Measurements from ENCODE around the gene AKT1S1. TPM values are rescaled to one million over a fixed set of nuclear protein-coding genes. Genes with fewer than 3 reads are reported as not detected.

The AKT1S1 gene
- total RNA-seq, 4 donors from 2014 or later = 14.4 to 24.6 (median 19.7) TPM

GRCh38 chr19:49830766-49831165 lies 46.4 kb downstream of the AKT1S1 start:
- Histone ChIP-seq H3K4me1 (no peaks in the 10 kb centered on the region), H3K27me3 (no peaks in the 10 kb centered on the region), H3K4me3 (no peak overlapping the region), H3K27ac (no peak overlapping the region), H3K36me3 (peaks cover 0 to 92% of the 10 kb centered on the region in 2 donors), H3K9me3 (no peaks in the 10 kb centered on the region)
- ATAC-seq = no peak
- no CpG with 5 or more reads among the region's 12 CpGs for WGBS, 2 donors (ENCODE audit: low coverage in 1 of 2)
- no peak for TF ChIP-seq POLR2AphosphoS5 (IDR thresholded peaks at IDR 0.05)
- no peak for TF ChIP-seq POLR2A (IDR thresholded peaks at IDR 0.05)
- TF ChIP-seq, protein P1, sequence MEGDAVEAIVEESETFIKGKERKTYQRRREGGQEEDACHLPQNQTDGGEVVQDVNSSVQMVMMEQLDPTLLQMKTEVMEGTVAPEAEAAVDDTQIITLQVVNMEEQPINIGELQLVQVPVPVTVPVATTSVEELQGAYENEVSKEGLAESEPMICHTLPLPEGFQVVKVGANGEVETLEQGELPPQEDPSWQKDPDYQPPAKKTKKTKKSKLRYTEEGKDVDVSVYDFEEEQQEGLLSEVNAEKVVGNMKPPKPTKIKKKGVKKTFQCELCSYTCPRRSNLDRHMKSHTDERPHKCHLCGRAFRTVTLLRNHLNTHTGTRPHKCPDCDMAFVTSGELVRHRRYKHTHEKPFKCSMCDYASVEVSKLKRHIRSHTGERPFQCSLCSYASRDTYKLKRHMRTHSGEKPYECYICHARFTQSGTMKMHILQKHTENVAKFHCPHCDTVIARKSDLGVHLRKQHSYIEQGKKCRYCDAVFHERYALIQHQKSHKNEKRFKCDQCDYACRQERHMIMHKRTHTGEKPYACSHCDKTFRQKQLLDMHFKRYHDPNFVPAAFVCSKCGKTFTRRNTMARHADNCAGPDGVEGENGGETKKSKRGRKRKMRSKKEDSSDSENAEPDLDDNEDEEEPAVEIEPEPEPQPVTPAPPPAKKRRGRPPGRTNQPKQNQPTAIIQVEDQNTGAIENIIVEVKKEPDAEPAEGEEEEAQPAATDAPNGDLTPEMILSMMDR (IDR thresholded peaks at IDR 0.05) = no peak
- TF ChIP-seq EP300 (IDR thresholded peaks at IDR 0.05) = no peak

- TF ChIP-seq, protein P1 (IDR thresholded peaks at IDR 0.05) = no peak
- TF ChIP-seq POLR2AphosphoS5 (IDR thresholded peaks at IDR 0.05) = no peak
- no peak for TF ChIP-seq POLR2A (IDR thresholded peaks at IDR 0.05)
- TF ChIP-seq EP300 (IDR thresholded peaks at IDR 0.05) = no peak
- no peaks in the 10 kb centered on the region for H3K27me3 ChIP-seq
- no peak for ATAC-seq
- WGBS, 2 donors (ENCODE audit: low coverage in 1 of 2) = 100% methylated on average over 2 of the region's 18 CpGs; no CpG with 5 or more reads in 1 of the 2 donors
- H3K27ac ChIP-seq = no peak overlapping the region
- H3K36me3 ChIP-seq = peaks cover 0 to 84% of the 10 kb centered on the region in 2 donors
- no peaks in the 10 kb centered on the region for H3K4me1 ChIP-seq
- no peak overlapping the region for H3K4me3 ChIP-seq
- no peaks in the 10 kb centered on the region for H3K9me3 ChIP-seq
Observed at GRCh38 chr19:49829721-49830120, 47.4 kb downstream of the AKT1S1 start.

- no peak for ATAC-seq
- no peak overlapping the region for H3K27ac ChIP-seq
- no peak overlapping the region for H3K4me3 ChIP-seq
- H3K9me3 ChIP-seq = no peaks in the 10 kb centered on the region
- peaks cover 0 to 84% of the 10 kb centered on the region in 2 donors for H3K36me3 ChIP-seq
- 89% methylated on average over 5 of the region's 8 CpGs; no CpG with 5 or more reads in 1 of the 2 donors for WGBS, 2 donors (ENCODE audit: low coverage in 1 of 2)
- no peaks in the 10 kb centered on the region for H3K27me3 ChIP-seq
- no peaks in the 10 kb centered on the region for H3K4me1 ChIP-seq
- TF ChIP-seq, protein P1 (IDR thresholded peaks at IDR 0.05) = no peak
- TF ChIP-seq EP300 (IDR thresholded peaks at IDR 0.05) (no peak), POLR2A (IDR thresholded peaks at IDR 0.05) (no peak), POLR2AphosphoS5 (IDR thresholded peaks at IDR 0.05) (no peak)
Observed at GRCh38 chr19:49829200-49829599, 48.0 kb downstream of the AKT1S1 start.

GRCh38 chr19:49827034-49827433 lies 50.1 kb downstream of the AKT1S1 start:
- TF ChIP-seq, protein P1 (IDR thresholded peaks at IDR 0.05) = no peak
- TF ChIP-seq POLR2A (IDR thresholded peaks at IDR 0.05) (no peak), EP300 (IDR thresholded peaks at IDR 0.05) (no peak), POLR2AphosphoS5 (IDR thresholded peaks at IDR 0.05) (no peak)
- ATAC-seq = no peak
- H3K4me1 ChIP-seq = no peaks in the 10 kb centered on the region
- H3K36me3 ChIP-seq = peaks cover 0 to 78% of the 10 kb centered on the region in 2 donors
- H3K27me3 ChIP-seq = no peaks in the 10 kb centered on the region
- H3K4me3 ChIP-seq = no peak overlapping the region
- no peaks in the 10 kb centered on the region for H3K9me3 ChIP-seq
- no peak overlapping the region for H3K27ac ChIP-seq
- 79 to 95% methylated on average over 4 to 6 of the region's 14 CpGs for WGBS, 2 donors (ENCODE audit: low coverage in 1 of 2)

DNA sequence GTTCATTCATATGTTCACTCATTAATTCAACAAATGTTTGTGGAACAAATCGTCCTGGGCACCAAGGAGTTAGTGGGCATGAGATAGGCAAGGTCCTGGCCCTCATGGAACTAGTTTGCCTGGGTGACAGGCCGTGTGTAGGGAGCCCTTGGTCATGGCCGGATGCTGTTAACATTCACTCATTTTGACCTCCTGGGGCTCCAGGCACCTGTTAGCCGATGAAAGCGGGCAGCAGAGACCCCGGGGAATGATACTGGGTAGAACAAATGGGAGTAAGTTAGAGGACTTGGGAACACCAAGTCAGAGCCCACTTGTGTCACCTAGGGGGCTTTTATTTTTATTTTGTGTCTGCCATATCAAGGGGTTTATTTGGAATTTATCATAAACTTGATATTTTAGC lies 52.5 kb downstream of the AKT1S1 start:
- TF ChIP-seq, protein P1 (IDR thresholded peaks at IDR 0.05) = no peak
- no peak for TF ChIP-seq EP300 (IDR thresholded peaks at IDR 0.05)
- no peak for TF ChIP-seq POLR2AphosphoS5 (IDR thresholded peaks at IDR 0.05)
- no peak for TF ChIP-seq POLR2A (IDR thresholded peaks at IDR 0.05)
- Histone ChIP-seq H3K9me3 (no peaks in the 10 kb centered on the region), H3K4me1 (peaks cover 0 to 8% (median 0%) of the 10 kb centered on the region in 3 donors), H3K27me3 (no peaks in the 10 kb centered on the region), H3K27ac (no peak overlapping the region), H3K4me3 (no peak overlapping the region), H3K36me3 (peaks cover 0 to 64% of the 10 kb centered on the region in 2 donors)
- ATAC-seq = no peak
- 80 to 83% methylated on average over 5 of the region's 6 CpGs for WGBS, 2 donors (ENCODE audit: low coverage in 1 of 2)
